IPS-NIHi11 (cell line): Measurements from ENCODE around the gene PRRT1.
"Not testable (repeated sequence)": the region's sequence is repeated elsewhere in the genome, so short reads cannot be mapped to it uniquely, and the experiment has no call there.

Experiments
- DNase-seq: peaks from one replicate; pipeline ENCODE4 v3.0.0; 2012; ENCODE audit warnings: mixed read lengths, low spot score

The PRRT1 gene

DNA sequence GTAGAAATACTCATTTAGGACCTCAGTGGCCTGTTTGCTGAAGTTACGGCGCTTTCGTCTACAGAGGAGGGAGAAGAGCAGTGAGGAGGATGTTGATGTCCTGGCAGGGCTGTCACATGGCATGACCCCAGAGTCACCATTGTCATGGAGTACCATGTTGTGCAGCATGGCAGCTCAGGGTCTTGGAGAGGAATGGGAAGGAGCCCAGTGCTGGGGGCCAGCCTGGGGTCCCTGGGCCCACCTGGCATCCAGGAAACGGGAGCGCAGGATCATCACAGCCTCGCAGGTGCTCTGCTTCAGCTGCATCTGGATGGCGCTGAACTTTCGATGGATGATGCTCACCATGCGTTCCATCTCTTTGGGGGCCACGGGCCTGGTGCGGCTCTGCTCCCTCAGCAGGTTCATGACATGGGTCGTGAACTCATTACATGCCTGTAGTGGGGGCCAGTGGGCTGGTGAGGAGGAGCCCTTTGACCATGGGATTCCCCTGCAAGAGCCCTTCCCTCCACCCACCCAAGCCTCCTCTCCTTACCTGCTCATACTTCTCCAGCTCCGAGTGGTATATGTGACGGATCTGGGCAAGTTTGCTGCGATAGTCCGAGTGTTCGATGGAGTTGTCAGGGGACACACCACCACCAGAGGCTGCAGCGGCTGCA is 36.1 kb upstream of the PRRT1 start:
- DNase-seq, result not testable (repeated sequence)

DNA sequence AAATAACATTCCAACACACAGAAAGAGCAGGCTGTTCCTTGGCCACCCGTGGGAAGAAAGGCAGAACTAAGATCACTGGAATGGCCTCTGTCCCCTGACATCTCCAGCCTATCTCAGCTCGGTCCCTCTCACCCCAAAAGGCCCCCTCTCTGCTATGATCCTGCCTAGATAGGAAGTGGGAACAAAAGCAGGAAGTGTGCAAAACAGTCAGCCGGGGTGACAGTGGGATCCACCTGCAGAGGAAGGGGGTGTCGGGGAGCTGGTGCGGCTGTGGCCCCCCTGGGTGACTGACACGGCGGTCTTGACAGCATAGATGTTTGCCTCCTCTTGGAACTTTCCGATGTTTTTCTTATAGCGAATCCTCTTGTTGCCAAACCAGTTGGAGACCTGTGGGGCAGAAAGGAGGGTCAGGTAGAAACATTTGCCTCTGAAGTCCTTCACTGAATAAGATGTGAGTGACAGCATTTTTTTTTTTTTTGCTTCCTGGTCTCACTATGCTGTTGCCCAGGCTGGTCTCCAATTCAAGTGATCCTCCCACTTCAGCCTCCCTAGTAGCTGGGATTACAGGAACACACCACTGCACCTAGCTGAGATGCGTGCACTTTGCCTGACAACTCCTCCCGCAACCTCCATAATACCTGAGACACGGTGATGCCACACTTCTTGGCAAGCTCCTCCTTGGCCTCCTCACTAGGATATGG is 35.4 kb upstream of the PRRT1 start:
- no peak for DNase-seq

DNA sequence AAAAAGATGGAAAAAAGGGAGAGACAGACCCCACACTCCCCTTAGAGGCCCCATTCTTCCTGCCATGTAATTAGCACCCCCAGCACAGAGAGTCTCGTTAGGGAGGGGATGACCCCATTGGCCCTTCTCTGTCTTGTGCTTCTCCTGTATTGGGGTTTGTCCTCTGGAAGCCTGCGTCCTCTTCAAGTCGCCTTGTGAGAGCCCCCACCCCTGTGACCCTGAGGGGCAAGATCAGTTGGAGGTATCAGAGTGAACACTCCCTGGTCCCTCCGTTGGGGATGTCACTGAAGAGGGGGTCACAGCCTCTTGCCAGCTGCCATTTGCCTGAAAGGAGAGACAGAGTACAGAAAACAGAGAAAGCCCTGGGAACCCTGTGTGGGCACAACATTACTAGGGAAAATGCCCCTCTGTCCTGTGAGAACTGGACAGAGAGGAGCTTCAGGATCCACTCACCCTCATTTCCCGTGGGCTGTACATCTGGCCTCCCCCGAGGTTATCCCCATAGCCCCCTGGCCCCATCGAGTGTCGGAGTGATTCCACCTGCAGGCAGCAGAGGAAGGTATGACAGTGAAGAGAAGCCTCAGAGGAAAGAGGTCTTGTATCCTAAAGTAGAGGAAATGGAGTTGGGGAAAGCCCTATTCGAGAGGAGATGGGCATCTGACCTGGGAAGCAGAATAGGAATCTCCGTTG is 34.6 kb upstream of the PRRT1 start:
- not testable (repeated sequence) for DNase-seq

DNA sequence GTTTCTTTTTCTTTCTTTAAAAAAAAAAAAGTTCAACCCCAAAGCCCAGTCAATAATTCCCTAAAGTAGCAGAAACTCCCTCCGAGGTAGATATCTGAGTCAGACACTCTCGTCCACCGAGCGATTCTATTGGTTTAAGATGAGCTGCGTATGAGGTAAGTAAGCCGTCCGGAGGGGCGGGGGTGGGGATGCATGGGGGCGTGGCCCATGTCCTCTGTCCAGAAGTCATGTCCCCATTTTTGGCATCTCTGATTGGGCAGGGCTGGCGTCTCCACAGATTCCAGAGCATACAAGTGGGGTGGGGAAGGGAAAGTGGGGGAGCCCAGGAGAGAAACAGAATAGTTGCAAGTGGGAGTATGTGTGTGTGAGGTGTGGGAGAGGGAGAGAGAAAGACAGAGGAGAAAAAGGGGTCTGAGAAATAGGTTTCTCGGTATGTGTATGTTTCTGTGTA is 34.0 kb upstream of the PRRT1 start:
- peak; percentile 60 for DNase-seq

DNA sequence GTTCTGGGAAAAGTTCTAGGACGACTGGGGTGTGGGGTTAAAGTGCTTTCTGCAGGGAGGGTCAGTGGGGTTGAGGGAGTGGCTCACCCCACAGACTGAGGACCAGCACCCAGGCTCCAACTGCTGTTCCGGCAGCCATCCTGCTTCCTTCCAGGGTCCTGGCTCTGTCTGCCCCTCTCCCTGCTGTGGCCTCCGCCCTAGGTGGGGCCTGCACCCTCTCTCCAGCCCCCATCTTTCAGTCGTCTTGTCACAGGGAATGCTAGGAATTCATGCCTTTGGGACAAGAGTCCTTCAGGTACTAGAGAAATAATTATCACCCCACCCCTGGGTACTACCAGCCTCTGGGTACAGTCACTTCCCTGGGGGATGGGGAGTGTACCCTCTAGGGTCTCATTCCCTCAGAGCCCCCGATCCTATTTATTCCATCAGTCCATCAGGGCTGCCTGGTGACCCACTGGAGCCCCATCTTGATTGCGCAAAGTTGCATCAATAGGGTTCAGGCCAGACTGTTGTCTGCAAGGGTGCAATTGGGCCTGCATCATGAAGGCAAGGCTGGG is 32.4 kb upstream of the PRRT1 start, which contains the start of gene AGER:
AGER (minus strand) TSS at position 170 of the 557 bp plus-strand sequence; CDS start at position 139, 31 bp downstream.
- DNase-seq, result no peak

DNA sequence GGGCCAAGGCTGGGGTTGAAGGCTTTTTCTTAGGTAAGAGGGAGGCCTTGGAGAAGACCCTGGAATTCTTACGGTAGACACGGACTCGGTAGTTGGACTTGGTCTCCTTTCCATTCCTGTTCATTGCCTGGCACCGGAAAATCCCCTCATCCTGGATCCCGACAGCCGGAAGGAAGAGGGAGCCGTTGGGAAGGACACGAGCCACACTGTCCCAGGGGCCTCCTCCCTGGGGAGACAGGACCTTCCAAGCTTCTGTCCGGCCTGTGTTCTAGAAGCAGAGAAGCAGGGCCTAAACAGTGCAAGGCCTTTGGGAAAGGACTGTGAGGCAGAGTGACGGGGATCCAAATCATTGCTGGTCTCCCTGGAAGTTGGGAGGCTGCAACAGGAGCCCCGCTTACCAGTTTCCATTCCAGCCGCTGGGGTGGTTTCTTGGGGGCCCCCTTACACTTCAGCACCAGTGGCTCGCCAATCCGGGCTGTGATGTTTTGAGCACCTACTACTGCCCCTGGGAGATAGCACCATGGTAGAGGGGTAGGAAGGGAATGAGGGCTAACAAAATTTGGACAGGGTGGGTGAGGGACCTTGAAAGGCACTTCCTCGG is 31.8 kb upstream of the PRRT1 start:
- DNase-seq, result no peak

DNA sequence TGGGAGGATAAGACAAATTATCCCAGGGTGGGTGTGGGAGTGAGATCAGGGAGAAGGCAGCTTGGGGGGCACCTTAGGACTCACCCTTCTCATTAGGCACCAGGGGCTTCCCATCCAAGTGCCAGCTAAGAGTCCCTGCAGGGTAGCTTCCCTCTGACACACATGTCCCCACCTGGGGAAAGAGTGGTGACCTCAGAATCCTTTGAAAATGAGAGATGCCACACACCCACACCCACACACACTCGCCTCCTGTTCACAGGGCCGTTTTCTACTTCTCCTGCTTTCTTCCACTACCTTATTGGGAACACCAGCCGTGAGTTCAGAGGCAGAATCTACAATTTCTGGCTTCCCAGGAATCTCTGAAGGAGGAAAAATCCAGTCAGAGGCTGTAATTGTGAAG is 31.3 kb upstream of the PRRT1 start:
- no peak for DNase-seq

DNA sequence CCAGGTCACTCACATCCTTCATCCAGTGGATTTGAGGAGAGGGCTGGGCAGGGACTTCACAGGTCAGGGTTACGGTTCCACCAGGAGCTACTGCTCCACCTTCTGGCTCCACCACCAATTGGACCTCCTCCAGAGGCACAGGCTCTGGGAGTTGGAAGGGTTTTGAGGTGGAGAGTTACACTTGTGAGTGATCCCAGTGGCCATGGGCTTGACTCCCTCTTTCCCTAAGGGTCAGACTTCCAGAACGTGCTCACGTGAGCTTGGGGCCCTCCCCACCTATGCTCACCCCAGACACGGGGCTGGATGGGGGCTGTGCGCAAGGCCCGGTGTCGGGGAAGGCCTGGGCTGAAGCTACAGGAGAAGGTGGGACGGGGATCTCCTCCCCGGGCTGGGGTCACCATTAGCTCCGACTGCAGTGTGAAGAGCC is 30.8 kb upstream of the PRRT1 start:
- no peak for DNase-seq

DNA sequence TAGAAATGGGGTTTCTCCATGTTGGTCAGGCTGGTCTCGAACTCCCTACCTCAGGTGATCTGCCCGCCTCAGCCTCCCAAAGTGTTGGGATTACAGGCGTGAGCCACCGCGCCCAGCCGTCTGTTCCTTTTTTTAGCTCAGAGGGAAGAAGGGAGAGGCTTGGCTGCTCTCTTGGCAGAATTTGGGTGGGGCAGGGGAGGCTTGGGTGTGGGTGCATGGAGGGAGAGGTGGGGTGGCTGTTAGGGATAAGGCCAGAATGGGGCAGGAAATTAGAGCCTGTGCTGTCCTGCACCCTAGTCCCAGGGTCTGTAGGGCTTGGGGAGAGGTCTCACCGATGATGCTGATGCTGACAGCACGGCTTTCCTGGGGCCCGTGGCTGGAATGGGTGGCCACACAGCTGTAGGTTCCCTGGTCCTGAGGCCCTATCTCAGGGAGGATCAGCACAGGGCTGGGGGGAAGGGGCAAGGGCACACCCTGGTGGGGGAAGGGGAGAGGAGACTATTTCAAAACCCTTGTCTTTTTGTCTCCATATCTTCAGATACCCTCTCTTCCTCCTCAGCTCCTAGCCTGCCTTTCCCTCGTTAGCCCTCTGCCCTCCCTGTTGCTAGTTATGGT is 30.3 kb upstream of the PRRT1 start:
- no peak for DNase-seq

DNA sequence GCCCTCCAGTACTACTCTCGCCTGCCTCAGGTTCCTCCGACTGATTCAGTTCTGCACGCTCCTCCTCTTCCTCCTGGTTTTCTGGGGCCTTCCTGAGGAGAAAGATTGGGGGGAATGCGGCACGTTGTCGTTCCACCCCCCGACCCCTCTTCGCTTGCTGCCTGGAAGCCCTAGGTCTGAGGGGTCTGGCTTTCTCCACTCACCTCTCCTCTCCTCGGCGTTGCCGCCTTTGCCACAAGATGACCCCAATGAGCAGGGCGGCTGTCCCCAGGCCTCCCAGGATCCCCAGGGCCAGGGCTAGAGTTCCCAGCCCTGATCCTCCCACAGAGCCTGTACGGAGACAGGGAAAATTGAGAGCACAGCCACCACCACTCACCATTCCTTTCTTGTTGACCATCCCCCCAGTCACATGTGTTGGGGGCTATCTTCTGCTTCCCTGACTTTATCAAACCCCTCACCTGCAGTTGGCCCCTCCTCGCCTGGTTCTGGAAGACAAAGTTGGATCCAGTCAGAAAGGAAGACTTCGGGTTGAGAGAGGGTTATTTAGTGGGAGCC is 29.5 kb upstream of the PRRT1 start:
- DNase-seq, result no peak

DNA sequence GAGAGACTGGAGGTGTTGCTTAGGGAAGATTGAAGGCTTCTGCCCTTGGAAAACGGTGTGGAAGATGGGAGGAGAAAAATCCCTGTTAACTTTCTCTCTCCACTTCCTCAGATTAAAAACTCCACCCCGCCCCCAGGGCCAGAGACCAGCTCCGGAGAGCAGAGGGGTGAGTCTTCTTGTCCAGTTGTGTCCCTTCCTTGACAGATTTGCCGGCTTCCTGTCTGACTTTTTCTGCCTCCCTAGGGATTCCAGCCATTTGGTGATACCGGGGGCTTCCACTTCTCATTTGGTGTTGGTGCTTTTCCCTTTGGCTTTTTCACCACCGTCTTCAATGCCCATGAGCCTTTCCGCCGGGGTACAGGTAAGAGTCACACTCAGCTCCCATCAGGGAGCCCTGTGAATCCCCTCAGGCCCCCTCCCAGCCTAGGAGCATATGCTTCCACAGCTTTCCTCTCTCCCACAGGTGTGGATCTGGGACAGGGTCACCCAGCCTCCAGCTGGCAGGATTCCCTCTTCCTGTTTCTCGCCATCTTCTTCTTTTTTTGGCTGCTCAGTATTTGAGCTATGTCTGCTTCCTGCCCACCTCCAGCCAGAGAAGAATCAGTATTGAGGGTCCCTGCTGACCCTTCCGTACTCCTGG is 28.1 kb upstream of the PRRT1 start:
- no peak for DNase-seq

DNA sequence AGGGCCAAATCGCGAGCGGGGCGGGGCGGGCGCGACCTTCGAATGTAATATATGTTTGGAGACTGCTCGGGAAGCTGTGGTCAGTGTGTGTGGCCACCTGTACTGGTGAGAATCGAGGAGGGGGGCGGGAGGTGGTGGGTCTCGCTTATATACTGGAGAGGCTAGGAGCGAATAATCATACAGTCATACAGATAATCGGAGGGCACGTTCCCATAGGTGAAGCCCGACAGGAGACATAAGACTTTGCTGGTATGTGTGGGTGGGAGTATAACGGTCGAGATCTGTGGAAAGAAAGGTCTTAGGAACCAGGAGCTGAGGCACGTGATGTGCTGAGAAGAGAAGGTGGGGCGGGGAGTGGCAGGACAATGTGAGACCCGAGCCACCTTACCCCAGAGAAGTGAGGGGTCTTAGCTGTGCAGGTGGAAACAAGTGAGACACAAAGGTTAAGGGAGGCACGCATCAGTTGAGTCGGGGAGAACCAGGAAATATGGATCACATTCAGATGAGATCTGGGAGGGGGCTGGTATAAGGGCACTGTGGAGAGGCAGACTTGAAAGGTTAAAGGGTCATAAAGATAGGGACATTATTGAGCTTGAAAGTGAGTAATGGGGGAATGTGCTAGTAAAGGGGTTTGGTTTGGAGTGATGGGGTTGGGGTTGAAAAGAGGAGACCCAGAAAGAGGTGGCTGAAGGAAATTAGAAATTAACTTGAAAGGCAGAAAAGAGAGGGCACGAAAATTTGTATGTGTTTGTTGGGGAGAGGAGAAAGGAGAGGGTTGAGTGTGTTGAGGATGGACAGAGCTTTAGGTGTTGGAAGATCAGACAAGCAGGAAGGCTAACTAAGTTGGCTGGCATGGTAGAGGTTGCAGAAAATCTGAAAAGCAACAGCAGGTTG is 27.1 kb upstream of the PRRT1 start:
- DNase-seq, result no peak

DNA sequence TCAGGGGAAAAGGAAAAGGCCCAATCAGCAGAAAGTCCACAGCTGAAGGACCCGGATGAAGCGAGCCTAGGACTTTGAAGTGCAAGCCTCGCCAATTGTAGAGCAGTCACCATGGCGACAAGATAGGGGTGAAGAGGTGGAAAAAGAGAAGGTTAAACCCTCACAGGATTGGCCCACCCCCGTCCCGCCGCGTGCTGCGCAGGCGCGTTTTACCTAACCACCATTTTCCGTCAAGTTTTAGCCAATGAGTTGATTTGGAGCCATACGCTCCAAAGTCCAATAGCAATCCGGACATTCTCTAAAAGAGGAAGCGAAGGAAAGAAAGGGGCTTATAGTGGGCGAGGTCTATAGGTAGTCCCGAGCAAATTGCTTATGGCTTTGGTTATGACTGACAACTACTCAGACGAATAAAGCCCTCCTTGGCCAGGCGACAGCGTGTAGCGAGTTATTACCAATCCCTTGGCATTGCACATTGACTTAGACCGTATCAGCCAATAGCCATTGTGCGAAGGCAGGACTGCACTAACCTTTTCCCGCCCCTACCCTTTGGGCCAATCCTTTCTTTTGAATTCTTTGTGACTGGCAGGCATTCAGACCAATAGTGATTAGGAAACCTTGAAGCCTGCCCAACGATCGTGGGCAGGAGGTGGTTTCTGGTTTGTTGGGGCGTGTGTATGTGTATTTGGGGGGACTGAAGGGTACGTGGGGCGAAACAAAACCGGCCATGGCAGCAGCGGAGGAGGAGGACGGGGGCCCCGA is 26.2 kb upstream of the PRRT1 start, which contains the start of gene RNF5:
RNF5 (plus strand) TSS at position 618 of the 759 bp plus-strand sequence; CDS start at position 725, 107 bp downstream.
- DNase-seq, result peak; percentile 90

DNA sequence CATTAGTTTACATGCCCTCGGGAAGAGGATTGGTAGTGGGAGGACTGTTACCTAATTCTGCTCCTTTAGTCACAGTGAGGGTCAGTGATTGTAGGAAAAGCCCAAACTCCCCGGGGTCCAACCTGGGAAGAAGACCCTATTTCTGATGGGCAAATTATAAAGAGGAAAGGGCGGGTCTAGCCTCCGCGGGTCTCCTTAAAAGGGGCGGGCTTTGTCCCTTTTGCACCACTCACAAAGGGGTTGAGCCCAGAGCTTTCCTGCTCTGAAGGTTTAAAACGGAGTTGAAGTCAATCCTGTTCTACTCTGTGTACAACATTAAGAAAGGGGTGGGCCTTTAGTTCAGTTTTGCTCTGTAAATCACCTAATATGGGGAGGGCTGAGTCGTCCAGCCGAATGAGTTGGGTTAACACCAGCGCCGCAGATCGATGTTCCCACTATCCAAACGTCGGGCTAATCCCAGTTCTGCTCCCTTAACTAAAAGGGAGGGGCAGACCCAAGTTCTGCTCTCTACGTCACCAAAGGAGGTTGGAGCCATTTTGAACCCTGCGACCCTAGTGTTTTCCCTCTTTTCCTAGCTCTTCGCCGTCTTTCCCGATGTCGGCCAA is 25.5 kb upstream of the PRRT1 start:
- no peak for DNase-seq

DNA sequence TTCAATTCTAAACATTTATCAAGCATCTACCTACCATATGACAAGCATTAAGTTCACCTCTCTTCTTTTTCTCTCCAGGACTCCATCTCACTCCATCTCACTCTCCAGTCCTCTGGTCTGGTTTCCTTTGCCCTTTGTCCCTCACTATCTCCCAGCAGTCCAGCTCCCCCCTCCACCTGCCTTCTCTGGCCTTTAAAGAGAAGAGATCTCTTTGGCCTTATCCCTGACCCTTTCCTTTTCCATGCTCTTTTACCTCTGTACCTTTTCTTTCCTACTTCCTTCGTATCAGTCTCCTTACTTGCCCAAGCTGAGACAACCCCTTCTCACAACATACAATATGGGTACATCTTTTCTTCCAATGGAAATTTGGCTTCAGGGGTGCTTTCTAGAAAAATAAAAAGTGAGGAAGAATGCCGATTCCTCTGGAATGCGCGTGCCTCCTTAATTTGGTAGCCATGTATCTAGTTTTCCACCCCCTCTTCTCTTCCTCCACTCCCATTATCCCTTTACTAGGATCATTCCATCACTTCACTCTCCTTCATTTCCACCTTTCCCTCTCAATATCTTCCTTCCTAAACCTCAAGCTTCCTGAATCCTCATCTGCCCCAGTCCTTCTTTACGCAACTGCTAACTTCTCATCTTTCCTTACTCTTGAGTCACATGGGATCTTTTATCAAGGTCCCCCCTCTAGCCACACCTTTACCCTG is 24.9 kb upstream of the PRRT1 start:
- no peak for DNase-seq

DNA sequence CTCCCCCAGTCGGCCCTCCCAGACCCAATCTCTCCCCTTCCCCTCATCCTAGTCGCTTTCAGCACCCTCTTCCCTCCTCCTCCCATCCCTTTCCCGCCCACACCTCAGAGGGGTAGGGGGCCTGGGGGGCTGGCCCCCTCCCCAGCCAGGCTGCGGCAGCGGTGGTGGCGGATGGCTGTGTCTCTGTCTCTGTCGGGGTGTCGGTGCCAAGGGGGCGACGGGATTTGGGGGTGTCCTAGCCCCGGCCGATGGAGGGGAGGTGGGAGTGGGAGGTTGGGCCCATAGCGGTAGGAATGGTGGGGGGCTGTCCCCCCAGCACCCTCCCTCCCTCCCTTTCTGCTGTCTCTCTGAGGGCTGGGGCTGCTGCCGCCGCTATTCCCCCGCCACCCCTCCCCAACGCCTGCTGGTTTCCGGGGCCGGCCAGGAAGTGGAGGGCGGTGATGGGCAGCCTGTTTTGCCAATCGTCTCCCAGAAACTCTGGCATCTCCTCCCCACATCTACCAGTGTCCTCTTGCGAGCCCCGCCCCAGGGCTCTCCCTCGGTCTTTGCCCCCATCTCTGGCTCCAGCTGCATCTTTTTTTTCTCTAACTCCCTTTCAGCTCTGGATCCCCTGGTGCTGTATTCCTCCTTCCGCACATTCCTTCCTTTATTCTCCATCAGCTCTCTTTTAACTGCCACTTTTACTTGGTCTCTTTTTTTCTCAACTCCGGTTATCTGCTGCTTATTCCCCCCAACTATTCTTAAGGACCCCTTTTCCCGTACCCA is 24.2 kb upstream of the PRRT1 start, which contains the start of gene AGPAT1:
AGPAT1 (minus strand) TSS at position 374 of the 765 bp plus-strand sequence. CDS start 4,588 bp downstream, outside the sequence.
- peak; percentile 93 for DNase-seq

DNA sequence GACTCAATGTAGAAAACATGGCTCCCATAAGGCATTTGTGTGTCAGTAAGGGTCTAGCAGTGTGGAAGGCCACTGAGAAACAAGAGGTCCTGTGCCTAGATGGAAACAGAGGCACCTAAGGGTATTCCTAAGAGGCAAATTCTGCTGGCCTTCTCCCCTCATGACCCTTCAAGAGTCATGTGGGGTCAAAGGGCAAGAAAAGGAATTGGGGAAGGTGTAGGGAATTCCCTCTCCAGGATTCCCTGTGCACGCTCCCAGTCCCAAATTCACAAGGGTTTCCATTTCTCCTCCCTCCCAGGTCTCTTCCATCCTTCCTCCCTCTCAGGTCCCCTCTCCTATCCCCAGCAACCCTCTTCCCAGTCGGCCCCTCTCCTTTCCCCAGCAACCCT is 23.6 kb upstream of the PRRT1 start:
- DNase-seq, result no peak
